NCI-H2107 (cell line): ENCODE results near the gene LRMDA.
"Not testable (repeated sequence)": the region's sequence is repeated elsewhere in the genome, so short reads cannot be mapped to it uniquely, and the experiment has no call there.

Experiments used
- DNase-seq: peaks from one replicate; lab custom pipeline; 2025; lab: John Stamatoyannopoulos, UW

The LRMDA gene

GRCh38 chr10:76554033-76554408 lies 1122.6 kb downstream of the LRMDA start:
- no peak for DNase-seq

- no peak for DNase-seq
These were observed 1123.1 kb downstream of the LRMDA start for GRCh38 chr10:76554478-76554877.

DNA sequence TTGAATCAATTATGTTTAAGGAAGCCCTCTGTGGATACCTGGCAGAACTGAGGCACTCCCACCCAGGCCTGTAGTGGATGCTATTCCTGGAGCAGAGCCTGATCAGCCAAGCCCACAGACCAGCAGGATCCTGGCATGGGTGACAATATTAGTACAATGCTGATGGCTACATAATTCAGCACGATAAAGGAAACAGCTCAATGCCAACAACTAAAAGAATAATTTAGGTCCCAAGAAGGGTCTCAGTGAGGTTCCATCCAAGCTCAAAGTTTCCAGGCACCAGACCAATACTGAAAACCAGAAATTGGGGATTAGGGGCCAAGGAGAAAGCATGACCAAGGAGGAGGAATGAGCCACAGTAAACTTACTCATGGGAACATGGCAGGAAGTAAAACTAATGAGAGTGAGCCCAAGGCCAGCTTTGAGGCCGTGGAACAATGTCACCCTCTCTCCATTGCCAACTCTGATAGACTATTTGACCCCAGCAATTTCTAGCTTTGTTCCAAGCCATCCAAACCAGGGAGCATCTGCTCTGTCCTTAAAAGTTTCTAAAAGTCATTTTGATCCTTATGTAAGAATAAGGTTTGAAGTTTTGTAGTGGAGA lies 1123.7 kb downstream of the LRMDA start:
- no peak for DNase-seq

- no peak for DNase-seq
These were observed 1125.9 kb downstream of the LRMDA start for GRCh38 chr10:76557366-76557765.

GRCh38 chr10:76558586-76558985 lies 1127.2 kb downstream of the LRMDA start:
- no peak for DNase-seq

DNA sequence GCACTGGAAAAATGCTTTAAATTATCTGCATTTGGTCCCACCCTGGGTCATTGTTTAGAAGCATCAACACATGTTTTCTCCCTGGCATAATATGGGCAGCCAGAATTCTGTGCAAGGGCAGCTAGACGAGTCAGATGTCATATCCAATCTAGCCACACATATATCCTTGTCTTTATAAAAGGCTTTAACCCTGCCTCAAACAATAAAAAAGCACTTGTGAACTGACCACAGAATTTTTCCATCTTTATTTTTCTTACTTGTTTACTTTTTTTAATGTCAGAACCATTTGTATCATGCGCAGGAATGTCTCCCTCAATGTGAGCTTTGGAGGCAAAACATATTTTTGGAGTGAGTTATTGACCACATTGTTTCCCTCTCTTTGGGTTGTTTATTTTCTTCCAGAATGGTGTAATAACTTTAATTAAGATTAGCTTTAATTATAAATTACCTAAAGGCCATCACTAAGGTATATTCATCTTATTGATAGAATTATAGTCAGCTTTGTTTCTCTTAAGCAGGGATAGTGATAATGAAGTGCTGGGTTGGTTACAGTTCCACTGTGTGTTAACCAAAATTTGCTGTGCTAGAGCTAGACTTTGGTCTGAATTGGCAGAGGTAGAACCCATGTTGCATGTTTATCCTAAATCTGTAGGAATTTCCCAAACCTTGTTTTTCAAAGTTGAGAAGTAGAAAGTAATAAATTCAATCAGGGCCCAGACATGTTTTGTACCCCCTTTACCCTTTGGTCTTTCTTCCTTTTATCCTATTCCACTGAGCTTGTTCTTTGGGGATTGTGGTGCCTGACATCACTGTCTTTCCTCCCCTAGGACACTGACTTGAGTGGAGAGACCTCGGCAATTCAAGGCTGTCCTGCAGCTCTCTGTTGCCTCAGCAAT lies 1127.8 kb downstream of the LRMDA start:
- DNase-seq = no peak

DNA sequence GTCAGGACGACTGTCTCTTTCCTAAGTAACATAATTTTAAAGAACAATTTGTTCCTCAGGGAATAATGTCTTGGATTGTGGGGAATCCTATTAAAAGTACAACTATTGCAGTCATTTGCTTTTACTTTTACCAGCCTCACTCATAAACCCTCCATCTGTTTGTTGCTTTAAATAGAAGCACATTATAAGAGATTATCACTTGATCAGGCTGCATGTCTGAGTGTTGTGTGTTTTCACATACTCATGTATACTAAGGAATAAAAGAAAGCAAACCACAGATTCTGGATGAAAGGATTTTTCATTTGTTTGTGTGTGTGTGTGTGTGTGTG lies 1128.4 kb downstream of the LRMDA start:
- no peak for DNase-seq

- no peak for DNase-seq
These were observed 1128.9 kb downstream of the LRMDA start for GRCh38 chr10:76560338-76560737.

GRCh38 chr10:76563286-76563685 lies 1131.9 kb downstream of the LRMDA start:
- no peak for DNase-seq

GRCh38 chr10:76572021-76572420 lies 1140.6 kb downstream of the LRMDA start:
- DNase-seq = no peak

GRCh38 chr10:76576276-76576962 lies 1145.0 kb downstream of the LRMDA start:
- DNase-seq = no peak

DNA sequence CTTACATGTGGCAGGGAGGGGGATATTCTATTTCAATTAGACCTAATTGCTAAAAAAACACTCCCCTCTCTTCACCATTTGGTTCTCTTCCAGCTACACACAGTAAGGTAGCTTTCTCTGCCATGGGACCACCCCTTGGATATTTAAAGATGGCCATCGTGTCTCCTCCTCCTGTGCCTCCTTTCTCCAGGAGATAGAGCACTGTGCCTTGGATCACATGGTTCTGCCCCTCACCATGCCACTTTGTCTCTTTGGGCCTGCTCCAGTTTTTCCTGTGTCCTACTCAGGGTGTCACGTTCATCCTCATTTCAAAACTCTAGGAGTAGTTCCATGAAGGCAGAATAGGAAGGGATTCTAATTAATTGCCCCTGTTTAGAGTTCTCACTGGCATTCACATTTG lies 1146.0 kb downstream of the LRMDA start:
- no peak for DNase-seq

DNA sequence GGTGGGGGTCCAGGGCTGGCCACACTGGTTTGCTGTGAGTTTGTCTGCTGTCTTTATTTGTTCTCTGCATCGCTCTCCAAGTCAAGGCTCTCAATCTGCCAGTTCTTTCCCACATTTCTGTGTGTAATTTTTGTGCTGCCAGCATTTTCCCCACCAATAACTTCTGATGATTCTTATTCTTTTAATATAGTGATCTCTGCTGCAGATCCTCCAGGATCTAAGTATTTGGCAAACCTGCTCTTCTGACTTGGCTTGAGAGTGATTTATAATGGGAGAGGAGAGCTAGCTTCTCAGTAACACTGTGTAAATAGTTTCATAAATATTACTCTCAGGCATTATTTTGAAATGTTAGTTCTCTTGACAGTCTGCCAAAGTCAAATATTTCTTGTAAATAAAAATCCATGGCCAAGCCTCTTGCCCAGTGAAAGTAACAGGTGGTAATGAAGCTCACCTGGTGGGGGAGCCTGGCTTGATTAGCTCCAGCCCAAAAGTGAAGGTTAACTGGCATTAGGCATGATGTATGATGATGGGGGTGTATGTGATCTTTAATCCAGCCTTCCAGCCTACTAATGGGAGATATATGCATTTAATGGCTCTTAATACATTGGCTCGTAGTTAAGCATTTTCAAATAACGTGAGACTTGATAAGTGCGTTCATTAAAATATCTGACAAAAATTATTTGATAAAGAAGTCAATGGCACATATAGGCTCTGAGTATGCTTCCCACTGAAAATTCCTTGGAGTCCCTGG lies 1150.3 kb downstream of the LRMDA start:
- no peak for DNase-seq

GRCh38 chr10:76582531-76582930 lies 1151.1 kb downstream of the LRMDA start:
- DNase-seq = no peak

DNA sequence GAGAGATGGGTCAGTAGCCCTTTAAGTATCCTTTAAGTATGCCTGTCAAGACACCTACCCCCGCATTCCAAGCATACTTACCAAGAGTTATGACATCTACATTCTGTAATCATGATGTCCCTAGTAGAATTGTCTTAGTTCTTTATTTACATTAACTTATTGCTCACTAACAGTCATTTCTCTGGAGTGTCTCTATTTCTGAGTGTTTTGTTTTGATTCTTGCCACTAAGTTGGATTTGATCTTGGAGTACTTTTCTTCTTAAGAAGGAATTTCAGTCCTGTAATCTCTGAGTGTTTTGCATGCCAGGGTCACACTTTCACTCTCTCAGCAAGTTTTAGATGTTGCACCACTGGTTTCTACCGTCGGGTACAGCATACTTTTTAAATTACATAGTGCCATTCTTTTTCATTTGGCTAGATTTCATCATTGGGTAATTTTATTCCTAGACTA lies 1152.3 kb downstream of the LRMDA start:
- no peak for DNase-seq

DNA sequence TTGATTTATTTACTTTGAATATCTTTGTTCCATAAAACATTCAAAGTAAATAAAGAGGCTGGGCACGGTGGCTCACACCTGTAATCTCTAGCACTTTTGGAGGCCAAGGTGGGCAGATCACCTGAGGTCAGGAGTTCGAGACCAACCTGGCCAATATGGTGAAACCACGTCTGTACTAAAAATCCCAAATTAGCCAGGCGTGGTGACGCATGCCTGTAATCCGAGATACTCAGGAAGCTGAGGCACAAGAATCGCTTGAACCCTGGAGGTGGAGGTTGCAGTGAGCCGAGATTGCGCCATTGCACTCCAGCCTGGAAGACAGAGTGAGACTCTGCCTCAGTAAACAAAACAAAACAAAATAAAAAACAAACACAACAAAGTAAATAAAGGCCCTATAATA lies 1153.0 kb downstream of the LRMDA start:
- not testable (repeated sequence) for DNase-seq
